GM12874 (cell line): Measurements from ENCODE around the gene ZNF610.

Experiments
- TF ChIP-seq, protein P1 (sequence below): IDR thresholded peaks from 2 replicates; pipeline ENCODE4 v1.5.1; 2011; ENCODE audit warnings: low read depth, mild to moderate bottlenecking, control low read depth, low read length, moderate library complexity; ENCODE audit not compliant: insufficient read depth

Gene ZNF610

GRCh38 chr19:52369559-52370340, 33.7 kb downstream of the ZNF610 start, which contains the start of gene ZNF880:
Gene ZNF880 (plus strand): TSS chr19:52369923. CDS start chr19:52369966, 43 bp downstream.
- TF ChIP-seq, protein P1, sequence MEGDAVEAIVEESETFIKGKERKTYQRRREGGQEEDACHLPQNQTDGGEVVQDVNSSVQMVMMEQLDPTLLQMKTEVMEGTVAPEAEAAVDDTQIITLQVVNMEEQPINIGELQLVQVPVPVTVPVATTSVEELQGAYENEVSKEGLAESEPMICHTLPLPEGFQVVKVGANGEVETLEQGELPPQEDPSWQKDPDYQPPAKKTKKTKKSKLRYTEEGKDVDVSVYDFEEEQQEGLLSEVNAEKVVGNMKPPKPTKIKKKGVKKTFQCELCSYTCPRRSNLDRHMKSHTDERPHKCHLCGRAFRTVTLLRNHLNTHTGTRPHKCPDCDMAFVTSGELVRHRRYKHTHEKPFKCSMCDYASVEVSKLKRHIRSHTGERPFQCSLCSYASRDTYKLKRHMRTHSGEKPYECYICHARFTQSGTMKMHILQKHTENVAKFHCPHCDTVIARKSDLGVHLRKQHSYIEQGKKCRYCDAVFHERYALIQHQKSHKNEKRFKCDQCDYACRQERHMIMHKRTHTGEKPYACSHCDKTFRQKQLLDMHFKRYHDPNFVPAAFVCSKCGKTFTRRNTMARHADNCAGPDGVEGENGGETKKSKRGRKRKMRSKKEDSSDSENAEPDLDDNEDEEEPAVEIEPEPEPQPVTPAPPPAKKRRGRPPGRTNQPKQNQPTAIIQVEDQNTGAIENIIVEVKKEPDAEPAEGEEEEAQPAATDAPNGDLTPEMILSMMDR, result no peak

DNA sequence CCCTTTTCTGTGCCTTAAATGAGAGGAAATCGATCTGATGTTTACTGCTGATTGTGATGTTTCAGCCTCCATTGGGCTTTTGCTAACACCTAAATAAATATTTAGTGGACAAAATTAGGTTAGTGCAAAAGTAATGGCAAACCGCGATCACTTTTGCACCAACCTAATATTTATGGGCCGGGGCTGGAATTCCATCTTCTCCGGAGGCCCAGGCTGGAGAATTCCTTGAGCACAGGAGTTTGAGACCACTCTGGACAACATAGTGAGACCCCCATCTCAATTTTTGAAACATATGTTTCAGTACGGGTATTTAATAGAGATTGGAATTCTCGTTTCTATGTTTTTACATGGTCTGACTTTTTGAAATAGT, 34.3 kb downstream of the ZNF610 start:
- TF ChIP-seq, protein P1, result no peak

DNA sequence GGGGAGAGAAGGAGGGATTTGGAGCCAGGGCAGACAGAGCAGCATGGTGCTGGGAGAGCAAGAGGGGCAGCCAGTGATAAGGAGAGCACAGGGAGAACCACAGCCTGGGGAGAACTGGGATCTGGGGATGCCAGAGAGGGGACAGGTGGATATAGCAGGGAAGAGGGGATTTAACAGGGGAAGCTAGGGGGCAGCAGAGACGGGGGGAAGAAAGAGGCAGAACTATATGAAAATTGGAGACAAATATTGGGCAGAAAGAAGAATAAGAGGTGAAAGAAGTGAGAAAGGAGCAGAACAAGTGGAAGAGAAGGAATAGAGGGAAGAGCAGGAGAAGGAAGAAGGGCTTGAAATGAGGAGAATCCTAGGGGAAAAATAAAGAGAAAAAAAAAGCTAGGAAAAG, 55.1 kb downstream of the ZNF610 start:
- TF ChIP-seq, protein P1, result no peak

- TF ChIP-seq, protein P1, result no peak
Measured at GRCh38 chr19:52397310-52398080, 61.5 kb downstream of the ZNF610 start, which contains the start of gene ZNF528. Gene ZNF528 (plus strand): TSS chr19:52397849. CDS start chr19:52402014, 4,165 bp downstream.

- TF ChIP-seq, protein P1, result 0 out of 2 replicates have a peak, but pooled peaks have one; percentile 2
Measured at GRCh38 chr19:52398081-52398441, 62.0 kb downstream of the ZNF610 start.

DNA sequence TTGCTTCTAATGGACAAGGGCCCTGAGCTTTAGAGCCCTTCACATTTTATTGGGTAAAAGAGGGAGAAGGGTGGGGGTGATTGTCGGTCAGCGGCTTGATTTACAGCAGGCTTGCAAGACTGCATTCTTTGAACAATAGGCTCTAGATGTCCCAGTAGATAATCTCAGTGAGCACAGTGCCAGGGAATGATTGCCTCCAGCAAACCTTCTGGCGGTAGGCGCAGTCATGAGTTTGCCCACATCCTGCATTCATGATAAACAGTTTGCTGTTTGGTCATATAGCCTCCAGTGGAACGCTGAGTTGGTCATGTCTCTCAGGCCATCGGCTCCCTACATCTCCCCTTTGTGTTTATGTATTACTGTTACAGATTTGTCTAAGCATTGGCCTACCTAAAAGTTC, 74.2 kb downstream of the ZNF610 start:
- TF ChIP-seq, protein P1, result no peak

GRCh38 chr19:52415711-52416110, 79.7 kb downstream of the ZNF610 start:
- TF ChIP-seq, protein P1, result no peak
